ENCODE results near the gene CLCN7. TPM values are rescaled to one million over a fixed set of nuclear protein-coding genes. Genes with fewer than 3 reads are reported as not detected.

CLCN7 gene
- total and polyA plus RNA-seq, 2 of the 8 experiments (the other 6 are each of a cell fraction or from before 2014, with no cell fraction given) = 38.6 to 81.5 TPM

DNA sequence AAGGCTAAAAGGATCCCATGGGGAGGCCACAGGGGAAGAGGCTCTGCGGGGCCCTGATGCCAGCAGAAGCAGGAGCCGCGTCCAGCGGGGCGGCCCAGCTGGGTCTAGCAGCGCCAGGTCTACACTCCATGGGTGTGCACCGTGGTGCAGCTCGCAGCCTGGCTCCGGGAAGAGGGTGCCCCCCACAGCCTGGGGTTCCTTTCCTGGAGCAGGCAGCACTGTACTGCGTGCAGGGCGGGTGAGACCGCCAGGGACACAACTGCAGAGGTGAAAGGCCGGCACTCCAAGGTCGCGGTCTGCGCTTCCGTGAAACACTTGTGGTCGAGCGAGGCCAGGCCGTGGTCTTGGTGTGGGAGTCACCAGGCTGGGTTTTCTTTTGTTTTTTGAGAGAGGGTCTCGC lies 24.0 kb downstream of the CLCN7 start:
- Histone ChIP-seq H2BK20ac (ENCODE audit: low read length) (no peak overlapping the region), H3K9ac (replicated peaks in 1 of 4; ENCODE audit: extremely low read depth in 1 of 4, low read depth in 3 of 4, low read length in 3 of 4) (no peak overlapping the region), H3K23ac (ENCODE audit: insufficient read length) (no peak overlapping the region), H2BK15ac (ENCODE audit: low read length) (no peak overlapping the region), H3K56ac (replicated peaks; ENCODE audit: insufficient read length, low read depth, low read length) (no peak overlapping the region), H2AFZ (ENCODE audit: low read length) (no peak overlapping the region), H3K79me2 (ENCODE audit: control insufficient read depth in 1 of 2, insufficient read depth in 2 of 2, low read length in 2 of 2) (no peaks in the 10 kb centered on the region), H3K4ac (replicated peaks; ENCODE audit: insufficient read length, low read depth, low read length) (no peak overlapping the region), H2BK12ac (ENCODE audit: low read depth, low read length) (no peak overlapping the region), H3K36me3 (ENCODE audit: control insufficient read depth in 2 of 4, insufficient read depth in 4 of 4, low read length in 3 of 4) (peaks cover 0 to 49% (median 12%) of the 10 kb centered on the region in 4 experiments; a peak in 5 of 8 replicates), H3K4me2 (ENCODE audit: insufficient read depth in 1 of 2, low read depth in 2 of 2, low read length in 2 of 2) (no peak overlapping the region), H2BK5ac (ENCODE audit: low read depth, low read length) (no peak overlapping the region), H4K8ac (ENCODE audit: extremely low read depth, insufficient read depth, low read length) (no peak overlapping the region), H3K27ac (ENCODE audit: low read depth, low read length) (no peak overlapping the region), H3K23me2 (ENCODE audit: low read depth, low read length) (no peaks in the 10 kb centered on the region), H3K4me1 (replicated peaks in 1 of 4; ENCODE audit: control insufficient read depth in 3 of 4, insufficient read depth in 4 of 4, low read length in 3 of 4) (no peaks in the 10 kb centered on the region), H3K4me3 (ENCODE audit: extremely low read depth in 1 of 4, insufficient read depth in 2 of 4, low read depth in 3 of 4, low read length in 4 of 4) (no peak overlapping the region), H2AK5ac (ENCODE audit: low read depth, low read length) (no peak overlapping the region), H3K79me1 (ENCODE audit: low read depth, low read length) (no peaks in the 10 kb centered on the region), H3K18ac (ENCODE audit: extremely low read depth, low read length) (no peak overlapping the region), H4K91ac (replicated peaks; ENCODE audit: insufficient read length, low read length) (no peak overlapping the region), H3K14ac (ENCODE audit: insufficient read length) (no peak overlapping the region), H4K5ac (ENCODE audit: insufficient read length, low read depth, low read length) (no peak overlapping the region), H2BK120ac (replicated peaks; ENCODE audit: low read depth, low read length) (no peak overlapping the region), H4K20me1 (replicated peaks in 1 of 2; ENCODE audit: control insufficient read depth in 1 of 2, insufficient read depth in 2 of 2, low read length in 2 of 2) (peaks cover 2 to 14% of the 10 kb centered on the region in 2 experiments), H3K27me3 (replicated peaks in 1 of 4; ENCODE audit: control insufficient read depth in 3 of 4, extremely low read depth in 1 of 4, insufficient read depth in 3 of 4, low read length in 3 of 4) (no peaks in the 10 kb centered on the region), H3K9me3 (ENCODE audit: insufficient read depth in 2 of 2, low read depth in 1 of 2, low read length in 1 of 2) (no peaks in the 10 kb centered on the region)
- DNase-seq (ENCODE audit: low read depth in 1 of 2, low spot score in 2 of 2) = no peak
- TF ChIP-seq CREB1 (IDR thresholded peaks at IDR 0.05) (no peak), BCL11A (IDR thresholded peaks at IDR 0.05; ENCODE audit: low read depth in 2 of 2, low read length in 2 of 2) (no peak), RBBP5 (IDR thresholded peaks at IDR 0.05; ENCODE audit: borderline replicate concordance, low read depth, low read length) (no peak), SUZ12 (IDR thresholded peaks at IDR 0.05; ENCODE audit: low read length) (no peak), JUND (IDR thresholded peaks at IDR 0.05; ENCODE audit: low read length) (no peak), KDM5A (IDR thresholded peaks at IDR 0.05; ENCODE audit: low read length) (no peak)
- 93% methylated on average over 16 of the region's 21 CpGs; no CpG with 5 or more reads in 1 of the 2 experiments for WGBS, 2 experiments (ENCODE audit: extremely low coverage in 1 of 2, insufficient coverage in 1 of 2, insufficient read length in 1 of 2, insufficient replicate concordance in 2 of 2, low coverage in 1 of 2, low lambda C conversion rate in 2 of 2, missing lambda C conversion rate in 1 of 2)
- CTCF ChIA-PET (ENCODE audit: partially characterized antibody) = interaction anchor here (0.6 to 2.5 kb wide), 8 partner anchors 12 to 54 kb away, joined by 3 to 8 read pairs (median 4); no protein-coding TSS in a partner anchor
- no peak for FAIRE-seq
- POLR2A ChIA-PET (ENCODE audit: partially characterized antibody) = interaction anchor here (0.9 to 1.2 kb wide), 2 partner anchors 19 to 22 kb away, joined by 3 read pairs; no protein-coding TSS in a partner anchor
